Rectal smooth muscle tissue (tissue), 1 donor: ENCODE data around the gene SLC27A5.

Source experiments
- H3K27ac ChIP-seq: one replicate; pipeline ENCODE4 v1.7.0; 2013; ENCODE audit warnings: low read depth, low read length, inconsistent platforms
- H3K27me3 ChIP-seq: one replicate; pipeline ENCODE4 v1.7.0; 2013; ENCODE audit warnings: low read length; ENCODE audit not compliant: control insufficient read depth, insufficient read depth
- H3K36me3 ChIP-seq: one replicate; pipeline ENCODE4 v1.7.0; 2013; ENCODE audit warnings: low read length; ENCODE audit not compliant: control insufficient read depth, insufficient read depth
- H3K4me1 ChIP-seq: one replicate; pipeline ENCODE4 v1.7.0; 2013; ENCODE audit warnings: low read length; ENCODE audit not compliant: control insufficient read depth, insufficient read depth
- H3K4me3 ChIP-seq: one replicate; pipeline ENCODE4 v1.7.0; 2013; ENCODE audit warnings: low read length
- H3K9ac ChIP-seq: one replicate; pipeline ENCODE4 v1.7.0; 2013; ENCODE audit warnings: low read length

Gene SLC27A5

GRCh38 chr19:58522709-58523108 is 10.9 kb upstream of the SLC27A5 start:
- no peak overlapping the region for H3K9ac ChIP-seq
- no peak overlapping the region for H3K4me3 ChIP-seq
- H3K4me1 ChIP-seq: peaks cover 15% of the 10 kb centered on the region
- H3K27ac ChIP-seq: no peak overlapping the region
- H3K36me3 ChIP-seq: no peaks in the 10 kb centered on the region
- H3K27me3 ChIP-seq: no peaks in the 10 kb centered on the region

GRCh38 chr19:58521651-58522050 is 9.9 kb upstream of the SLC27A5 start:
- no peak overlapping the region for H3K9ac ChIP-seq
- H3K4me3 ChIP-seq: no peak overlapping the region
- no peaks in the 10 kb centered on the region for H3K27me3 ChIP-seq
- peaks cover 15% of the 10 kb centered on the region for H3K4me1 ChIP-seq
- peaks cover 5% of the 10 kb centered on the region for H3K36me3 ChIP-seq
- peak overlapping the region; percentile 7 for H3K27ac ChIP-seq

- peak overlapping the region; percentile 99 for H3K27ac ChIP-seq
- peak overlapping the region; percentile 74 for H3K9ac ChIP-seq
- peak overlapping the region; percentile 95 for H3K4me3 ChIP-seq
- H3K36me3 ChIP-seq: peaks cover 8% of the 10 kb centered on the region
- peaks cover 15% of the 10 kb centered on the region for H3K4me1 ChIP-seq
- no peaks in the 10 kb centered on the region for H3K27me3 ChIP-seq
These were observed 8.4 kb upstream of the SLC27A5 start for GRCh38 chr19:58520257-58520599.

DNA sequence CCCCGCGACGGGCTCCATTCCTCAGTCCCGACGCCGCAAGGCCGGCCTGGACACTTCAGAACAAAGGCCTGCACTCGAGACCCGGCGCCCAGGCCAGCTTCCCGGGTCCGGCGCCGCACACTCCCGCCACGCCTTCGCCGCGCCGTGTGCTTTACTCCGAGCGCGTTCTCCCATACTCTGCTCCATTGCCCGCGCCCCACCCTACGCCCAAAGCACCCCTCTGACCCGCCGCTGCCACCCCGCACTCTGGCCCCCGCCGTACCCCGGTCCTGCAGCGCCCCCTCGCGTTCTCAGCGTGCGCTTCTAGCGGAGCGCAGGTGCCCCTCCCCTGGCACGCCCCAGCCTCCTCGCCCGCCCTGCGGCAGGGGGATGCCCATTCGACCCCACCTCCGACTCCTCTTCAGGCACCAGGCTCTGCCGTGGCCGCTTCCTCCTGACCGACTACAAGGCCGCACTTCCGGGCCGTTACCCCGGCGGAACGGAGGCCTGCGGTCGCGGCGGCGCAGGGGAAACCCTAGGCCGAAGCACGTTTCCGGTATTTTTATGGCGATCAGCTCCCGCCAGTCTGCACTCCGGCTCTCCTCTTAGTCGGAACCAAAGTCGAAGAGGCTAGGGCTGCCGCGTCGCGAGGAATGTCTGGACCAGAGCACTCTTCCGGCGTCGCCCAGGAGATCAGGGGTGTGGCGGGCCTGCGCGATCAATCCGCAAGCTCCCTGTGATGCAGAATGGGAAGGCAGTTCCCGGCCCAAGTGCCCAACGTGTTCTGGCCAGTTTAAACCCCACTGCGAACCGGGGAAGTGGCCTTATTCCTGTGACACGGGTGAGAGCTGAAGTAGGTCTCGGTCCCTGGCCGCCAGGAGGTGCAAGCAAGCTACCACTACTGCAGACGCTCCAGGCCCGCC is 7.8 kb upstream of the SLC27A5 start, which contains the start of gene ZBTB45:
ZBTB45 (minus strand) TSS at position 456 of the 902 bp plus-strand sequence. CDS start 2,137 bp downstream, outside the sequence.
- Histone ChIP-seq H3K27ac (peak within 1 kb of the TSS; percentile 99), H3K36me3 (peaks cover 8% of the 10 kb centered on the region), H3K9ac (peak within 1 kb of the TSS; percentile 94), H3K4me3 (peak within 1 kb of the TSS; percentile 95), H3K27me3 (no peaks in the 10 kb centered on the region), H3K4me1 (peaks cover 15% of the 10 kb centered on the region)

DNA sequence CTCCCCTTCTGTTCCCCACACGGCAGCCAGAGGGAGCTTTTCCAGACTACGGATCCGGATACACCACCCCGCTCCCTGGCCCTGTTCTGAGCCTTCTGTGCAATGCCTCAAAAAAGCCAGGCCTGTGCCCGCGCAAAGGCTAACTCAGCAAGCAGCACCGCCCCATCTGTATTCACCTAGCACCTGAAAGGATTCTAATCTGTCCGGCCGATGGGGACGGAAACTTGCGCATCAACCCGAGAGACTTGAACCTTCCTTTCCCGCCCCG is 7.2 kb upstream of the SLC27A5 start:
- Histone ChIP-seq H3K4me1 (peaks cover 17% of the 10 kb centered on the region), H3K9ac (peak overlapping the region; percentile 94), H3K27ac (peak overlapping the region; percentile 99), H3K27me3 (no peaks in the 10 kb centered on the region), H3K4me3 (peak overlapping the region; percentile 95), H3K36me3 (peaks cover 8% of the 10 kb centered on the region)

GRCh38 chr19:58518256-58519086 is 6.7 kb upstream of the SLC27A5 start:
- Histone ChIP-seq H3K9ac (peak overlapping the region; percentile 94), H3K36me3 (peaks cover 8% of the 10 kb centered on the region), H3K4me3 (peak overlapping the region; percentile 95), H3K4me1 (peaks cover 21% of the 10 kb centered on the region), H3K27ac (peak overlapping the region; percentile 99), H3K27me3 (no peaks in the 10 kb centered on the region)

DNA sequence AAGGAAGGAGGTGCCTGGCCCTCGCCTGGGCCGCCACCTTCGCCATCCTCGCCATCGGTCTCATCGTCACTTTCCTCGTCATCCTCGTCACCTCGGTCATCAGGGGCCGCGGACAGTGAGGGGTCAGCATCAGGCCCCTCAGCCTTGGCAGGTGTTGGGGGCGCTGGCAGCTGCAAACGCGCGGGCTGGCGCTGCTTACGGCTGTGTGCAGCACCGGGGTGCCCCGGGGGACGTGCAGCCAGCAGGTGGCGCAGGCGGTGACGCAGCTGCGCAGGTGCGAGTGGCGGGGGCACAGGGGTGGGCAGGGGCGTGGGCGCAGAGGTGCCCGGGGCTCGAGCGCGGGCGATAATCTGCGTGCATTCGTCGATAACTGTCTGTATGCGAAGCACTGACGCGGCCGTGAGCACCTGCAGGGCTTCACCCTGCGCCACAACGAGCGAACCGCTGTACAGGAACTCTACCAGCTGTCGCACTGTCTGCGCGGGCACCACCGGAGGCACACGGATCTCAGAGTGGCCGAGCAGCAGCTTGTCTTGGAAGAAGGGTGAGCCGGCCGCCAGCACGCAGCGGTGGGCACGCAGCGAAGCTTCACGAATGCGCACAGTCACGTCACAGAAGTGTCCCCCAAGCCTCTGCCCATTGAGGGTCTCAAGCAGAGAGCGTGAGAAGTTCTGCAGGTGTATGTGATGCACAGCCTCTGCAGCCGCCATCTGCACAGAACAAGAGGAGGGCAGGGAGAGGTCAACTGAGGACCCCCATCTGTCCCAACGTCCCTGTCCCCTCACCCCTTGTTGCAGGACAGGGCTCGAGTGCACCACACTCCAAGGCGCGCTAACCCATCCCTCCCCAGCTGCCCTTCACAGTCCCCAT is 5.4 kb upstream of the SLC27A5 start:
- Histone ChIP-seq H3K27ac (no peak overlapping the region), H3K4me3 (no peak overlapping the region), H3K4me1 (peaks cover 21% of the 10 kb centered on the region), H3K9ac (no peak overlapping the region), H3K36me3 (peaks cover 8% of the 10 kb centered on the region), H3K27me3 (no peaks in the 10 kb centered on the region)

- Histone ChIP-seq H3K27ac (no peak overlapping the region), H3K9ac (no peak overlapping the region), H3K4me3 (no peak overlapping the region), H3K4me1 (peaks cover 21% of the 10 kb centered on the region), H3K36me3 (peaks cover 8% of the 10 kb centered on the region), H3K27me3 (no peaks in the 10 kb centered on the region)
These were observed 4.5 kb upstream of the SLC27A5 start for GRCh38 chr19:58516246-58516836.

- H3K9ac ChIP-seq: no peak overlapping the region
- H3K4me1 ChIP-seq: peaks cover 17% of the 10 kb centered on the region
- peaks cover 8% of the 10 kb centered on the region for H3K36me3 ChIP-seq
These were observed 3.5 kb upstream of the SLC27A5 start for GRCh38 chr19:58515259-58515658.

DNA sequence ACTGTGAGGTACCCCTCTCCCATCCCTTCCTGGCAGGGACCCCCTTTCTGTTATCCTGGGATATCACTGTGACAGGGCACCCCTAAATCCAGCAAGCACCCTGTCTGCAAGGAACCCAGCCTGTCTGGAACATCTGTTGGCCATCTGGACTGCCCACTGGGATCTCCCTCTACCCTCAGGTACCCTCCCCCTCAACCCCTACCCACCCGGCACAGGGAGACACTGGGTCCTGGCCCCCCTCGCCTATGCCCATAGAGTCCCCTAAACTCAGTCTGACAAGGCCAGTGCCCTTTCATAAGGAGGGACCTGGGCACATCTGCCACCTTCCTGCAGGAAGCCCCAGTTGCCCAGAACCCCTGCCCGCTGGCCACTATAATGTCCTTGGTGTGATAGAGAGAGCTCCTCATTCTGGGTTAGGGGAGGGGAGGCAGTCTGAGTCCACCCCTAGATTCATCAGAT is 2.8 kb upstream of the SLC27A5 start:
- Histone ChIP-seq H3K9ac (no peak overlapping the region), H3K4me1 (peaks cover 15% of the 10 kb centered on the region), H3K36me3 (peaks cover 8% of the 10 kb centered on the region), H3K27ac (no peak overlapping the region), H3K4me3 (peak overlapping the region; percentile 63), H3K27me3 (no peaks in the 10 kb centered on the region)

More at GRCh38 chr19:58515259-58515658, 3.5 kb upstream of the SLC27A5 start:
- Histone ChIP-seq H3K4me3 (no peak overlapping the region), H3K27me3 (no peaks in the 10 kb centered on the region), H3K27ac (no peak overlapping the region)

- H3K27me3 ChIP-seq: no peaks in the 10 kb centered on the region
- H3K4me3 ChIP-seq: peak overlapping the region; percentile 63
- H3K4me1 ChIP-seq: peaks cover 15% of the 10 kb centered on the region
- H3K9ac ChIP-seq: peak overlapping the region; percentile 25
- H3K36me3 ChIP-seq: peaks cover 8% of the 10 kb centered on the region
- peak overlapping the region; percentile 78 for H3K27ac ChIP-seq
These were observed 2.1 kb upstream of the SLC27A5 start for GRCh38 chr19:58513694-58514563.
